Muscle of arm (tissue), 12 donors: ENCODE data around the gene ADCY2. TPM values are rescaled to one million over a fixed set of nuclear protein-coding genes. Genes with fewer than 3 reads are reported as not detected.
A peak's percentile ranks its signal among the peaks of the same experiment; 100 is the strongest.

Experiments
- DNase-seq: peaks from one replicate; pipeline ENCODE4 v3.0.0-alpha.2; 2013
- polyA plus RNA-seq, 12 donors: library from polyadenylated mRNA; unstranded; fragments of 120-200 nt; gene quantifications; one replicate each; pipeline ENCODE4 v1.2.1, GENCODE V29; 2013; ENCODE audit not compliant: insufficient read length in 12 of 12

Gene ADCY2
- polyA plus RNA-seq, 12 donors: 17.9 to 61.4 (median 49.8) TPM; not detected in 1

- no peak for DNase-seq
Measured at GRCh38 chr5:7659420-7659819, 263.5 kb downstream of the ADCY2 start.

- no peak for DNase-seq
Measured at GRCh38 chr5:7662289-7662688, 266.4 kb downstream of the ADCY2 start.

GRCh38 chr5:7663808-7664207, 267.9 kb downstream of the ADCY2 start:
- no peak for DNase-seq

- no peak for DNase-seq
Measured at GRCh38 chr5:7664208-7664607, 268.3 kb downstream of the ADCY2 start.

- DNase-seq: no peak
Measured at GRCh38 chr5:7667216-7667767, 271.4 kb downstream of the ADCY2 start.

GRCh38 chr5:7668161-7668560, 272.2 kb downstream of the ADCY2 start:
- no peak for DNase-seq

- DNase-seq: no peak
Measured at GRCh38 chr5:7668627-7669026, 272.7 kb downstream of the ADCY2 start.

GRCh38 chr5:7671381-7671993, 275.5 kb downstream of the ADCY2 start:
- DNase-seq: no peak

GRCh38 chr5:7673658-7674057, 277.7 kb downstream of the ADCY2 start:
- DNase-seq: no peak

GRCh38 chr5:7676455-7676854, 280.5 kb downstream of the ADCY2 start:
- DNase-seq: no peak

GRCh38 chr5:7678030-7678429, 282.1 kb downstream of the ADCY2 start:
- no peak for DNase-seq

- no peak for DNase-seq
Measured at GRCh38 chr5:7679663-7680062, 283.7 kb downstream of the ADCY2 start.

- DNase-seq: no peak
Measured at GRCh38 chr5:7680260-7680659, 284.3 kb downstream of the ADCY2 start.

- DNase-seq: no peak
Measured at GRCh38 chr5:7682379-7682778, 286.4 kb downstream of the ADCY2 start.

GRCh38 chr5:7683753-7684152, 287.8 kb downstream of the ADCY2 start:
- no peak for DNase-seq

GRCh38 chr5:7684826-7685225, 288.9 kb downstream of the ADCY2 start:
- DNase-seq: no peak

GRCh38 chr5:7686794-7687193, 290.9 kb downstream of the ADCY2 start:
- no peak for DNase-seq

- no peak for DNase-seq
Measured at GRCh38 chr5:7690557-7690956, 294.6 kb downstream of the ADCY2 start.

- no peak for DNase-seq
Measured at GRCh38 chr5:7705261-7705660, 309.3 kb downstream of the ADCY2 start.

- no peak for DNase-seq
Measured at GRCh38 chr5:7705736-7706135, 309.8 kb downstream of the ADCY2 start.

GRCh38 chr5:7706256-7706655, 310.3 kb downstream of the ADCY2 start:
- peak; percentile 15 for DNase-seq

GRCh38 chr5:7714119-7714518, 318.2 kb downstream of the ADCY2 start:
- DNase-seq: no peak

GRCh38 chr5:7714697-7715096, 318.8 kb downstream of the ADCY2 start:
- no peak for DNase-seq

GRCh38 chr5:7717691-7718090, 321.8 kb downstream of the ADCY2 start:
- DNase-seq: no peak
